T47D (cell line): Measurements from ENCODE around the gene FBXW9.
A peak's percentile ranks its signal among the peaks of the same experiment; 100 is the strongest.
"Not testable (repeated sequence)": the region's sequence is repeated elsewhere in the genome, so short reads cannot be mapped to it uniquely, and the experiment has no call there.

ENCODE experiments used
- DNase-seq, 2 experiments: peaks; one replicate each; pipeline versions ENCODE4 v3.0.0 to v3.0.0-alpha.2; 2011 to 2012; ENCODE audit warnings: low read depth in 1 of 2, low spot score in 1 of 2
- JUND ChIP-seq: IDR thresholded peaks from 2 replicates; pipeline ENCODE4 v1.6.1; 2012; ENCODE audit warnings: low read depth
- in situ Hi-C: cut with HindIII; loops from 2 replicates; pipeline ENCODE4 v1.10.0; 2016; ENCODE audit warnings: low sequenced_read_pairs, low pct_unique_long_range_greater_than_20kb

FBXW9 gene

DNA sequence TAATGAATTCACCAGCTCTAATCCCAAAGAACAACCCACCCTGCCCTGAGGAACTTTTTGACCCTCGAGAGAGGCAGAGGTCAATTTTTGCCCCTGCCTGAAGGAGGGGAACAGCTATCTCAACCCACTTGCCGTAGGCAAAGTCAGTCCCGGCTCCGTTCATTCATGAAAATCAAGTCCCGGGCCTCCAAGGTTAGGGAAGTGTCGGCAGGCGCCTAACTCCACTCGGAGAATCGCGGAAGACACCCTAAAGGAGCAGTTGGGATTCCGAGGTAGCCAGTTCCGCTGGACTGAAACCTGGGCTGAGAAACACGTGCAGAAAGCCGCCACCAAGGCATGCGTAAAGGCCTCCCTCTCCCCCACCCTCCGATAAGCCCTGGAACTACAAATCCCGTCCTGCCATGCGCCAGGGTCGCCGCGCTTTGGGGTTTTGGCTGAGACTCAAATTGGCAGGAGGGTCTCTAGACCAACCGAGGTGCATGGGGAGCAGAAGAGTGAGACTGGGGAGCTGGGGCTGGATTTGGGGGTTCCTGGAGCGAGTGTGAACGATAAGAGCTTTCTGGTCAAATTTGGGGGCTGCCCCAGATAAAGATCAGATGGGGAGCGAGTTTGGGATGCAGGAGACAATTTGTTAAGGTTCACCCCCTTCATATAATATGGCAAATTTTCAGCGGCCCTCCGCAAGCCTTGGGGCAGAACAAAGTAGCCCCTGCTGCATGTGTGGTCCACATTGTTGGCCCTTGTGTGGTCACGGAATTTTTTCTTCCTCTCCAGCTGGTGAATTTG, 27.4 kb upstream of the FBXW9 start, which contains the start of gene TNPO2:
Gene TNPO2, minus strand, starts transcription at position 292 of the 786 bp plus-strand sequence. CDS start 2,955 bp downstream, outside the sequence.
- in situ Hi-C loops, result no loop called here
- DNase-seq, result peak in 1 of 2 experiments; percentile 48
- no peak for TF ChIP-seq JUND

DNA sequence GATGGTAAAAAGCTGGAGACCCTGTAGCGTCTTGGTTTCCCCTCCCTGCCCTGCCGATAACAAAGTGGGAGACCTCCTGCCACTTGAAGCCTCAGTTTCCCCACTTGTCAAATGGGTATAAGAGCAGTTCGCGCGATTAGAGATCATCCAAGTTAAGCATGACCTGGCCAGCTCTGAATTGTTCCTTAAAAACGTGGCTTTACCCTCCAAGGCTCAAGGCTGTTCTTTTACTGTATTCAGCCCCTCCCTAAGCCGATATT, 26.9 kb upstream of the FBXW9 start:
- in situ Hi-C loops, result no loop called here
- TF ChIP-seq JUND, result no peak
- no peak for DNase-seq

DNA sequence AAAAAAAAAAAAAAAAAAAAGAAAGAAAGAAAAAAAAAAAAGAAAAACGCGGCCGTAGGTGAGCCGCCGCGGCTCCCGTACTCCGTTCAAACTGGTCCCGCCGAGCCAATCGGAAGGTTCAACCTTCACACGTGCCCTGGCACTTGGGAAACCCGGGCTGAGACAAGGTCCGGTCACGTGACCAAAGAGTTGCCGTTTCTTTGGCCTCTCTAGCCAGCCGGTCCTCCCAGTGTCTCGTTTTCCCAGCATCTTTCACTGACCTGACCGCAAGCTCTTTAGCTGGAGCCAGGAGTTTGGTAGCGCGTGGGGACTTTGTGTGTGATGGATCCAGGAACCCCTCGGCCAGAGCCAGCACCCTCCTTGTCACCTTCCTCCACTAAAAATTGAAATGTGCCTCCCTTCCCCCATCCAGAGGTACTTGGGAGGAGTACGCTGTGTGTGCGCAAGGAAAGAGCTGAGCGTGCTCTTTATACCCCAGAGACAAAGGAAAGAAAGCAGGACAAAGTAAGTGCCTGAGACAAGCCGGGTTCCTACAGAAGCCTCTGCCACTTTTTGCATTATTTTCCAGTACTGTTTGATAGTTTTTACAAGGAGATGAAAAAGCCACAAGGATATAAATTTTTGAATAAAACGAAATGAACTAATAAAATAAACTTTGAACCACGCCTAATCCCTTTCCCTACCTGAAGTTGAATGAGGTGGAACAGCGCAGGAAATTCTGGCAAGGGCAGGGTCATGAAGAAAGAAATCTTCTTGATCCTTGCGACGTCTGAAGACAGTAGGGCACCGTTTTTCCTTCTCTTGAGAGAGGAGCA, 26.3 kb upstream of the FBXW9 start:
- no peak for TF ChIP-seq JUND
- peak; percentile 97 to 98 for DNase-seq
- in situ Hi-C loops, result no loop called here

DNA sequence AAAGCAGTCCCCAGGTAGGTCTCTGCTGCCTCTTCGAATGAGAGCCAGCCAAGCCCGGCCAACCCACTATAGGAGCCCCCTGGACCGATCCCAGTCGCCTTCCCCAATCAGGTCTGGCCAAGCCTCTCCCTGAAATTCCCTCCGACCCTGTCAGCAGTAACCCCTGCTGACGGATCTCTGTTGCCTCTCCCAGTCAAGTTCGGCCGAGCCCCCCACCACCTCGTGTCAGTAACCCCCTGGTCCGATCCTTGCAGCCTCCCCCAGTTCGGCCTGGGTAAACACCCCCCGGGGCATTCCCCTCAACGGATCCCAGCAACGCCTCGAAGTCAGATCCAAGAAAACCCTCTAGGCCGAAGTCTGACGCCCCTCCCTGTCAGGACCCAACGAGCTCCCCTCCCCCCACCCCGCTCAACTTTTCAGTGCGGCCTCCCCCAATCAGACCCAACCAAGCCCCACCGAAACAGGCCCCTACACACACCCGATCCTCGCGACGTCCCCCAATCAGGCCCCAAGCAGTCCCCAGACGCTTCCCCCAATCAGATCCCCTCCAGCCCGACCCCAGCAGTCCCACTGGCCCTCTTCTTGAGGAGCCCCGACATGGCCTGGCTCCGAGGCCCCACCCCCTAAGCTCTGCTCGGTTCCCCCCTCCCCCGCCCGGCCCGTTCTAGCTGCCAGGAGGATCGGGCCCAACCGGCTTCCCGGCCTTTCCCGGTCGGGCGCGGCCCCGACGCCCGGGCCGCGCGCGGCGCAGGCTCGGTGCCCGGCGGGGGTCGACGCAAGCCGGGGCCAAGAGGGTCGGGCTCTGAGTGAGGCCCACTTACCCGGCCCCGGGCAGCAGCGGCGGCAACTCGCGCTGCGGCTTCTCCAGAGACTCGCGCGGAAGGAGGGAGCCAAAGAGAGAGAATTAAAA, 25.5 kb upstream of the FBXW9 start:
- TF ChIP-seq JUND, result no peak
- peak; percentile 61 to 78 for DNase-seq
- in situ Hi-C loops, result no loop called here

DNA sequence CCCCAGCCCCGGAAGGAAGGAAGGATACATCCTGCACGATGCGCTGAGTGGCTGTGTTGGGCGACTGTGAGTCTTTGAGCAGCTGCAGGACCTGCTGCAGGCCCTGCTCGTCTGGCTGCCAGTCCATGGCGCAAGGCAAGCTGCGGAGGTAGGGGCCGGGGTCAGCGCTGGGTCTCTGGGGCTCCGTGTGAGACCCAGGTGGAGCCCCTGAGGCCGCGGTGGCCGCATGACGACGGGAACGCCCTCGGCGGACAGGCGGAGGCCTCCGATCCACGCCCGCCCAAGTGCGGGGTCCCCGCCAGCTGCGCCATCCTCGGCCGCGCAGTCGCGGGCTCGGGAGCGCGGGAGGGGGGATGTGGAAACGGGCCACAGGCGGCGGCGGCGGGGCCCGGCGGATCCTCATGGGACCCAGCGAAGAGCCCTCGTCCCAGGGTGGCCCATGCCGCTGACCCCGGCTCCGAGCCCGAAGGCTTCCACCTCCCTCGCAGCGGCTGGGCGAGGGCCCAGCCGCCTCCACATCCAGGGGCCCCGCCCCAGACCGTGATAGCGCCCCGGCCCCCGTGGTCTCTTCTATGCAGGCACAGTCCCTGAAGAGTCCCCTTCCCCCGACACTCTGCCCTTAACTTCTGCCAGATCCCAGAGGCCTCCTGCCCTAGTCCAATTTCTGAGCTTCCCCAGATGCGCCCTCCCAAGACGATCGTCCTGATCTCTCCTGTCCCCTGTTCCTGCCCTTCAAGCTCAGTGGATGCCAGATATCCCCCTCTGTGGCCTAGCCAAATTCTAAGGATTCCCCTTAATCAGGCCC, 24.6 kb upstream of the FBXW9 start:
- TF ChIP-seq JUND, result no peak
- in situ Hi-C loops, result no loop called here
- no peak for DNase-seq

DNA sequence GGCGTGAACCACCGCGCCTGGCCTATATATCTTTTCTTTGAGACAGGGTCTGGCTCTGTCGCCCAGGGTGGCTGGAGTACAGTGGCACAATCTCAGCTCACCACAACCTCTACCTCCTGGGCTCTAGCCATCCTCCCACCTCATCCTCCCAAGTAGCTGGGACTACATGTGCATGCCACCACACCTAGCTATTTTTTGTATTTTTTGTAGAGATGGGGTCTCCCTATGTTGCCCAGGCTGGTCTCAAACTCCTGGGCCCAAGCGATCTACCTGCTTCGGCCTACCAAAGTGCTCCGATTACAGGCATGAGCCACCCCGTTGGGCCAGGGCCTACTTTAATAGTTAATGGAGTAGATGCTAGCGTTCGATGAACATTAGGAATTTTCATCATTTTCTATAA, 23.9 kb upstream of the FBXW9 start:
- no peak for DNase-seq
- in situ Hi-C loops, result no loop called here
- TF ChIP-seq JUND, result no peak

DNA sequence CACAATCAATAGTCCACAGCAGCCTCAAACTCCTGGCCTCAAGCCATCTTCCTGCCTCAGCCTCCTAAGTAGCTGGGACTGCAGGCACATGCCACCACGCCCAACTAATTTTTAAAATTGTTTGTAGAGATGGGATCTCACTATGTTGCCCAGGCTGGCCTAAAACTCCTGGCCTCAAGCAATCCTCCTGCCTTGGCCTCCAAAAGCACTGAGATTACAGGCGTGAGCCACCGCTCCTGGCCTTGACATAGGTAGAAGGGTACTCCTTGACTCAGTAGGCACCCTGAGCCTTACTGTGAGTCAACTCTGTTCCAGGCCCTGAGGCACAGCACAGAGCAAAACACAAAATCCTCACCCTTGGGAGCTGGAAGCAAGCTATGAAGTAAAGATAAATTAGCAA, 19.5 kb upstream of the FBXW9 start:
- DNase-seq, result no peak
- no peak for TF ChIP-seq JUND
- in situ Hi-C loops, result no loop called here

DNA sequence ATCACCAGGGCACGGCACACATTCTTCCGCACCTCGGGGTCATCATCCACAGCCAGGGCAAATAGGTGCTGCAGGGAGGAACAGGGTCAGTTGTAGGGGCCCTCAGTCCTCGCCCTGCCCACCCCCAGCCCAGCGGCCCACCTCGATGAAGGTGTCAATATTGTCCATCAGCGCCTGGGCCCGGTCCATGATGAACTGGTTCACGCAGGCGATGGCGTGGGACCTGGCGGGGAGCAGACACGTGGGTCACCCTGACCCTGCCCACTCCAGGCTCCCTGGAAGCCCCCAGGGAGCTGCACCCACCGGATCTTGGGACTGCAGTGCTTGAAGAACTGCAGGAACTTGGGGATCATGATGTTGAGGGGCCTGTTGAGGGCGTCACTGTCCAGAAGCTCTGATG, 18.7 kb upstream of the FBXW9 start:
- no peak for TF ChIP-seq JUND
- in situ Hi-C loops, result no loop called here
- DNase-seq, result no peak

DNA sequence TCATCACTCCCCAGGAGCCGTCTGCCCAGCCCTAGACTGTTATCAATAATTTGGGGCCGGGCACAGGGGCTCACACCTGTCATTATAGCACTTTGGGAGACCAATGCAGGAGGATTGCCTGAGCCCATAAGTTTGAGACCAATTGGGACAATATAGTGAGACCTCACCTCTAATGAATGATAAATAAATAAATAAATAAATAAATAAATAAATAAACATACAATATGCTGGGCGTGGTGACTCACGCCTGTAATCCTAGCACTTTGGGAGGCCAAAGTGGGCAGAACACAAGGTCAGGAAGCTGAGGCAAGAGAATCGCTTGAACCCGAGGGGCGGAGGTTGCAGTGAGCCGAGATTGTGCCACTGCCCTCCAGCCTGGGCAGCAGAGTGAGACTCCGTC, 16.9 kb upstream of the FBXW9 start:
- DNase-seq, in situ Hi-C loops: not testable (repeated sequence)

DNA sequence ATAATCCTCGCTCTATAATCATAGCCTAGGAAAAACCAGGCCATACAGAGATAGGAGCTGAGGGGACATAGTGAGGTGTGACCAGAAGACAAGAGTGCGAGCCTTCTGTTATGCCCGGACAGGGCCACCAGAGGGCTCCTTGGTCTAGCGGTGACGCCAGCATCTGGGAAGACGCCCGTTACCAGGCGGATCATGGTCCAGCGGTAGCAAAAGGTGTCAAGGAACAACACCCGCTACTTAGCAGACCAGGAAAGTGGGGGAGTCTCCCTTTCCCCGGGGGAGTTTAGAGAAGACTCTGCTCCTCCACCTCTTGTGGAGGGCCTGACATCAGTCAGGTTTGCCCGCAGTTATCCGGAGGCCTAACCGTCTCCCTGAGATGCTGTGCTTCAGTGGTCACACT, 15.6 kb upstream of the FBXW9 start:
- DNase-seq, in situ Hi-C loops: not testable (repeated sequence)

DNA sequence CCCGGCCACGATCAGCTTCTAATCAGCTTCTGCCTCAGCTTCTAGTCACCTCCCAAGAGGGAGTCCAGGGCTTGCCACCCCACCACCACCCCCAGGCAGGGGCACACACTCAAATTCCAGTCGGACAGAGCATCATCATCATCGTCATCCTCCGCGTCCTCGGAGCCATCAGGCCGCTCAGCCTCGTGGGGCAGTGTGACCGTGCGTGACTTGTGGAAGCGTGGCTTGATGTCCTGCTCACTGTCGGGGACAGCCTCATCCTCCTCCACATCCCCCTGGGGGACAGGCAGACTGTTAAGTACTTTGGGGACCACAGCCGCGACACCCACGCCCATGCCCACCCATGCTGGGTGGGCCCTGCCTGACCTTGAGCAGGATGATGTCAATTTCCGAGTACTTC, 14.8 kb upstream of the FBXW9 start:
- TF ChIP-seq JUND, result no peak
- DNase-seq, result no peak
- in situ Hi-C loops, result no loop called here

DNA sequence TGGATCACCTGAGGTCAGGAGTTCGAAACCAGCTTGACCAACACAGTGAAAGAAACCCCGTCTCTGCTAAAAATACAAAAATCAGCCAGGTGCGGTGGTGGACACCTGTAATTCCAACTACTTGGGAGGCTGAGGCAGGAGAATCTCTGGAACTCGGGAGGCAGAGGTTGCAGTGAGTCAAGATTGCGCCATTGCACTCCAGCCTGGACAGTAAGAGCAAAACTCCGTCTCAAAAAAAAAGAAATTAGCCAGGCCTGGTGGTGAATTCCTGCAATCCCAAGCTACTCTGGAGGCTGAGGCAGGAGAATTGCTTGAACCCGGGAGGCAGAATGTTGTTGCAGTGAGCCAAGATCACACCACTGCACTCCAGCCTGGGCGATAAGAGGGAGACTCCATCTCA, 12.2 kb upstream of the FBXW9 start:
- DNase-seq, result no peak

More for the DNA sequence above, 12.2 kb upstream of the FBXW9 start:
- TF ChIP-seq JUND, result no peak
- in situ Hi-C loops, result no loop called here
